Measurements from ENCODE around the gene PAX5.

The PAX5 gene

DNA sequence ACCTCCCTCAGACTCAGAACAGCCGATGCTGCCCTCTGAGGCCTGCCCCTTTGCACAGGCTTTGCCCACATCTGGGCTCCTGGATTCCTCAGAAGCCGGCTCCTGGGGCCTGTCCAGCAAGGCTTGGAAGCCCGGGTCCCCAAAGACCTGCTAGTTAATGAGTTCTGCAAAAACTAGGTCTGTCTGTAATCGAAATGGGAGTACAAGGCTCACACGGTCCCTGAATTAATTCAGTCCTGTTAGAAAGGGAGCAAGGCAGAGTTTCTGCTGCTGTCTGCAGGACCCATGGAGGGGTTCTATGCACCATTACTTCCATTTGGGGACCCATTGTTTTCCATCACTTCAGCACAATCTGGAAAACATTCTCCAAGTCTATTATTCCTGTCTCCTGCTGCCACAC lies 239.6 kb downstream of the PAX5 start:
- Mint-ChIP-seq H3K9me3 (peaks cover 16% of the 10 kb centered on the region), H3K4me1 (no peaks in the 10 kb centered on the region), H3K27ac (no peak overlapping the region), H3K4me3 (no peak overlapping the region), H3K36me3 (ENCODE audit: low read depth) (peaks cover 5% of the 10 kb centered on the region), H3K27me3 (peaks cover 6% of the 10 kb centered on the region)
- ATAC-seq (no peak), DNase-seq (no peak)

DNA sequence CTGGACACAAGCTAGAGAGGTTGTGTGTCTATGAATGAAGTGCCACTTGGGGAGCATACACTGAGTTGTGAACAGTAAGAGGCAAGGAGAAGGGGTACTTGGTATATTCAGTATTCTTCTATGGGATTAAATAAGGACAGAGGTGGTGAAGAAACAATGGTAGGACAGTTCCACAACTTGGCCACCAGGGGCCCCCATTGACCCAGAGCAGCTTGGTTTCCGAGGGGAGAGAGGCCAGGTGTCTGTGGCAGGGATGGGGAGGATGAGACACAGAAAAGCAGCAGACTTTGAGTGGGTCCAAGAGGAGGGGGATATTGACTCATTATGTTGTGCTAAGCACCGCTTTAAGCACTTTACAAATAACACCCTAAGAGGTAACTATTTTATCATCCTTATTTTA lies 240.8 kb downstream of the PAX5 start:
- Mint-ChIP-seq H3K4me3 (no peak overlapping the region), H3K27me3 (peaks cover 4% of the 10 kb centered on the region), H3K27ac (no peak overlapping the region), H3K9me3 (peaks cover 16% of the 10 kb centered on the region), H3K4me1 (no peaks in the 10 kb centered on the region), H3K36me3 (ENCODE audit: low read depth) (peaks cover 5% of the 10 kb centered on the region)
- DNase-seq (peak; percentile 27), ATAC-seq (no peak)

DNA sequence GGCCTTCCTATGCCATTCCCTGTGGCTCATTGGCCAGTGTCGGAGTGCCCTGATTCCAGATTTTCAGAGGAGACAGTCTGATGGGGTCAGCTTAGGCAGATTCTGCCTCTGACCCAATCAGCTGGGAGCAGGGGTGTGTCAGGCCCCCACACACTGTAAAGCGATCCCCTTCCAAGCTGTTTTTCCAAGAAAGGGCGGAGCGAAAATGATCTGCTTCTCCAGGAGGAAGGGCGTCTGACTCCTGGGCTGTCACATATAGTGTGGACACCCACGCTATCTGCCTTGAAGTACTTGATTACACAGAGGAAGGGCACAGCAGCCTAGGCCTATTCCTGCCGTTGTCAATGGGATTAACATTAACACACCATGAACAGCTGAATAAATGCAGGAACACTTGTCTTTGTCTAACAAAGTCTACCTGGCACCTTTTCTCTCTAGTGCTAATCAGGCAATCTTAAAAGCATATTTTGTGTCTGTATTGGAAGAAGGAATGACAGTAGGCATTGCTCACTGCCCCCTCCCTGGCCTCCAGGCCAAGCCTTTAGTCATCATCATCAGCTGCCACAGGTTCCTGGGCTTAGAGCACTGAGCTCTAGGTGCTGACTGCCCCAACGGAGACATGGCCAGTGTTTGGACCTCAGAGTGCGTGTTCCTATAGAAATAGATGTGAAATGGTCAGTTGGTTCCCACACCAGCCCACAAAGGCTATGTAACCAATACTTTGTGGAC lies 242.7 kb downstream of the PAX5 start:
- peaks cover 16% of the 10 kb centered on the region for H3K9me3 Mint-ChIP-seq
- H3K27ac Mint-ChIP-seq: no peak overlapping the region
- peaks cover 4% of the 10 kb centered on the region for H3K27me3 Mint-ChIP-seq
- ATAC-seq: no peak
- no peak for DNase-seq
- H3K4me3 Mint-ChIP-seq: no peak overlapping the region
- H3K4me1 Mint-ChIP-seq: no peaks in the 10 kb centered on the region
- H3K36me3 Mint-ChIP-seq (ENCODE audit: low read depth): peaks cover 5% of the 10 kb centered on the region

DNA sequence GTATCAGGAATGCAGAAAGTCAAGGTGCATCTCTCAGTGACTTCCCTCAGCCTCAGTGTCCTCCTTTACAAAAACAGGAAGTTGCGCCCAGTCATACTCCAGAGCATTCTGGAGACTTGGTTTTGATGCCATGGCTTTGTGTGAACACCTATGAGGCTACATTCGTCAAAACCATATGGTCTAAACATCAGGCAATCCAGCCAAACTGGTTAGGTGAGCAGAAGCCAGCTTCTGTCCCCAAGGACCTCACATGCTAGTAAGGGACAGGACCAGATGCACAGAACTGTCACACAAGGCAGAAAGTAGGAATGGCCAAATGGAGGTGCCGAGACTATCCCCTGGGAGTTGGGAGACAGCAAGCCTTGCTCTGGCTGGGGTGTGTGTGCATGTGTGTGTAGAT lies 244.2 kb downstream of the PAX5 start:
- H3K9me3 Mint-ChIP-seq: peaks cover 16% of the 10 kb centered on the region
- H3K36me3 Mint-ChIP-seq (ENCODE audit: low read depth): peaks cover 5% of the 10 kb centered on the region
- no peak overlapping the region for H3K4me3 Mint-ChIP-seq
- H3K27me3 Mint-ChIP-seq: peaks cover 7% of the 10 kb centered on the region
- DNase-seq (no peak), ATAC-seq (no peak)
- H3K27ac Mint-ChIP-seq: no peak overlapping the region
- H3K4me1 Mint-ChIP-seq: no peaks in the 10 kb centered on the region

DNA sequence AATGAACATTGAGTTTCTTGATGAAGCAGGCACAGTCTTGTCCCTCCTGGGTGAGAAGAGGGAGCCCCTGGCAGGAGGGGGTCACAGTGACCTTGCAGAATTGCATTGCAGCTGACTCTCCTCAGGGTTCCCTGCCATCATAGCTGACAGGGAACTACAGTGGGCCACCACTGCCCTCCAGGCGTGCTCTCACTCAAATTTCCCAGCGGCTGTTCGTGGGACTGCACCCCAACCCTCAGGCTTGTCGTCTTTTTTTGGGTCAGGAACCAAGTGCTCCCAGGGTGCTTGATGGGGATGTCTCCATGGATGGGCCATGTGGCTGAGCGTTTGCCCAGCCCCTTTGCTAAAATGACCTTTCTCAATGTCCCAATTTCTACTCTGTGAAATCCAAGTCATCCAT lies 245.5 kb downstream of the PAX5 start:
- peaks cover 5% of the 10 kb centered on the region for H3K36me3 Mint-ChIP-seq (ENCODE audit: low read depth)
- no peaks in the 10 kb centered on the region for H3K4me1 Mint-ChIP-seq
- DNase-seq: peak; percentile 12
- no peak overlapping the region for H3K4me3 Mint-ChIP-seq
- peaks cover 13% of the 10 kb centered on the region for H3K9me3 Mint-ChIP-seq
- H3K27ac Mint-ChIP-seq: no peak overlapping the region
- H3K27me3 Mint-ChIP-seq: peaks cover 14% of the 10 kb centered on the region
- no peak for ATAC-seq

DNA sequence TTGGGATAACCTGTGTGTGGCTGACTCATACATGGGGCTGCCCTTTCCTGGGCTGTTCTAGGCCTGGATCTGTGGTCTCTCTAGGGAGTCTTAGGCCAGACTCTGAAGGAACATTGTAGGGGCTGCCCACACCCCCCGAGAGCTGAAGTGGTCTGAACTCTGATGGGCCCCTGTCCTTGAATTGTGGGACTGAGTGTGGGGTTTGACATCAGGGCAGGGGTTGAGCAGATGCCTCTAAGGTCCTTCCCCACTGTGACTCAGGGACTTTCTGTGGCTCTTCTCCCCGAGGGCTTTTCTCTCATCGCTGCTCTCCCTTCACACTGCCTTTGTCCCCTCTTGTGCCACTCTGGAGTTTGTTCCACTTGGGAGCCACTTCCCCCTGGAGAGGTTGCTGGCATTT lies 246.4 kb downstream of the PAX5 start:
- Mint-ChIP-seq H3K27me3 (peaks cover 15% of the 10 kb centered on the region), H3K4me3 (no peak overlapping the region), H3K36me3 (ENCODE audit: low read depth) (no peaks in the 10 kb centered on the region), H3K4me1 (no peaks in the 10 kb centered on the region), H3K9me3 (peaks cover 6% of the 10 kb centered on the region), H3K27ac (no peak overlapping the region)
- ATAC-seq (no peak), DNase-seq (no peak)

Data from activated naive CD8-positive, alpha-beta T cell treated with anti-CD3 and anti-CD28 coated beads, Interleukin-2, amount 50 U/mL, for 24 hours (primary cell).